Measurements from ENCODE around the gene GMPPA.

GMPPA gene

DNA sequence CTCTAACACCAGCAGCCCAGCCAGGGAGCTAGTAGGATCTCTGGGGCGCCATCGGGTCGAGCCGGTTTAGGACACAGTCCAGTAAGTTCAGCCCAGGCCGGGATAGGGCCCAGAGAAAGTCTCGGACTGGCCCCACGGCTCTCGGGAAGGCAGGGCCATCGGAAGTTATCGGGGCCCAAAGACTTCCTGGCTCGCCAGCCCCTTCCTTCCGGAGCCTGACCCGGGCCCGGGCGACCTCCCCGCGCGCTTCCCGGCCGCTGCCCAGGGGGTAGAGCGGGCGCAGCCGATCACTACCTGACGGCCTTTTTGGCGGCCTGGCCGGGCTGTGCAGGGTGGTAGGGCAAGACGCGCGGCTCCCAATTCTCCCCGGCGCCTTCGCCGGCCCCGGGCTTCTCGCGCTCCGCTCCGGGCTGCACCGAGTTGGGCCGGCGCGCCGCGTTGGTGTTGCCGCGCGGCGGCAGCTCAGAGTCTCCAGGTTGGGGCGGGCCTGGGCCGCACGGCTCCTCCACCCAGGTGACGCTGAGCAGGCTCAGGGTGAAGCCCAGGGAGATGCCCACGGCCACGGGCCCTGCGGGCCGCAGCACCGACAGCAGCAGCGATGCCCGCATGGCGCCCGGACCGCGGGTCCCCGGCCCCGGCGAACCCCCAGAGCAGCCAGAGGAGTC lies 44.4 kb downstream of the GMPPA start:
- H3K4me3 ChIP-seq (ENCODE audit: extremely low read depth, insufficient read depth, low read length, poor library complexity, severe bottlenecking), result peak overlapping the region; percentile 72
- H3K36me3 ChIP-seq (ENCODE audit: control insufficient read depth, insufficient read depth, low read length), result peaks cover 30% of the 10 kb centered on the region
- WGBS, 2 experiments (ENCODE audit: insufficient coverage in 2 of 2), result 0 to 1% methylated on average over 65 of the region's 66 CpGs
- H3K4me1 ChIP-seq (ENCODE audit: control insufficient read depth, insufficient read depth, low read length, poor library complexity, severe bottlenecking), result peaks cover 24% of the 10 kb centered on the region
- peak overlapping the region; percentile 43 for H3K27ac ChIP-seq (ENCODE audit: low read depth, low read length, severe bottlenecking)
- H3K9me3 ChIP-seq (ENCODE audit: control insufficient read depth, low read length), result no peaks in the 10 kb centered on the region

DNA sequence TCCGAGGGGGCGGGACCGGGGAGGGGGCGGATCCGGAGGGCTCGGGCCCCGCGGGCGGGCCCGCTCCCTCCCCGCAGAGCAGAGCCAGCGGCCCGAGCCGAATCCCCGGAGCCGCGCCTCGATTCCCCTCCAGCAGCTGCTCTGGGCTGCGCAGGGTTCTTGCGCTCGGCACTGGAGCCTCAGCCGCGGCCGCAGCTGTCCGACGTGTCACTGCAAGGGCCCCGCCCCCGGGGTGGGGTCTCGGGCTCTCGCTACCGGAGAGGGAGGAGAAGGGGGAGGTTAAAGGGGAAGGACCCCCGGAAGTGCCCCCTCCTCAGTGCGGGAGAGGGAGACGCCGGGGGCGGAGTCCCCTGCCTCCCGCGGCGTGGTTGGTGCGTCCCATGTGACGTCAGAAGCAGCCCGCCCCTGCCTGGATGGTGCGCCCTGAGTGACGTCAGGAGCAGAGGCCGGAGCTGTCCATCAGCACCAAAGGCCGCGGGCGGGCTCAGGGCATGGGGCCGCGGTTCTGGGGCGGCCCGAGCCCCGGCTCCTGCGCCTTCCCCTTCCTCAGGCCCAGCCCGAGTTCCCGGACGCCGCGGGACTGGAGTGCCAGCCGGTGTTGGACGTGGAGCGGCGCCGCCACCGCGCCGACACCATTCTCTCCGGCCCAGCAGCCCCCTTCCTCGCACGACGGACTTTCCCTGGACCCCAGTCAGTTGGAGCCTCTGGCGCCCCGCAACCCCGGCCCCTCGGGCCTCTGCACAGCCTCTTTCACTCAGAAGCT lies 45.1 kb downstream of the GMPPA start, which contains the start of the genes CHPF and TMEM198:
Gene CHPF (minus strand): TSS at position 214 of the 763 bp plus-strand sequence. CDS start 271 bp downstream, outside the sequence.
Gene TMEM198 (plus strand): TSS at position 433 of the 763 bp plus-strand sequence. CDS start 700 bp downstream, outside the sequence.
- peaks cover 17% of the 10 kb centered on the region for H3K4me1 ChIP-seq (ENCODE audit: control insufficient read depth, insufficient read depth, low read length, poor library complexity, severe bottlenecking)
- 0 to 1% methylated on average over 50 to 65 of the region's 75 CpGs for WGBS, 2 experiments (ENCODE audit: insufficient coverage in 2 of 2)
- no peaks in the 10 kb centered on the region for H3K9me3 ChIP-seq (ENCODE audit: control insufficient read depth, low read length)
- peaks cover 26% of the 10 kb centered on the region for H3K36me3 ChIP-seq (ENCODE audit: control insufficient read depth, insufficient read depth, low read length)
- H3K4me3 ChIP-seq (ENCODE audit: extremely low read depth, insufficient read depth, low read length, poor library complexity, severe bottlenecking), result peak within 1 kb of the TSS; percentile 72
- H3K27ac ChIP-seq (ENCODE audit: low read depth, low read length, severe bottlenecking), result peak within 1 kb of the TSS; percentile 43

DNA sequence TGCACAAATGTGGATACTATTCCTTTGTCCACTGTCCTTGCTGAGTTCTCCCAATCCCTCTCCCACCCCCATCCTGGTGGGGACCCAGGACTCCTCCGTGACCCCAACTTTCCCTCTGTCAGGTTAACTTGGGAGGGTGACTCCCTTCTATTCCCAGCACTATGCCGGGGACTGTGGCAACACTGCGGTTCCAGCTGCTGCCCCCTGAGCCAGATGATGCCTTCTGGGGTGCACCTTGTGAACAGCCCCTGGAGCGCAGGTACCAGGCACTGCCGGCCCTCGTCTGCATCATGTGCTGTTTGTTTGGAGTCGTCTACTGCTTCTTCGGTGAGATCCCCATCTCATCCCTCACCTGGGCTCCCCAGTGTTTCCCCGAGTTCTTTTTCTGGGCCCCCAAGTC lies 45.9 kb downstream of the GMPPA start:
- Histone ChIP-seq H3K4me3 (ENCODE audit: extremely low read depth, insufficient read depth, low read length, poor library complexity, severe bottlenecking) (peak overlapping the region; percentile 72), H3K9me3 (ENCODE audit: control insufficient read depth, low read length) (no peaks in the 10 kb centered on the region), H3K27ac (ENCODE audit: low read depth, low read length, severe bottlenecking) (no peak overlapping the region), H3K36me3 (ENCODE audit: control insufficient read depth, insufficient read depth, low read length) (peaks cover 18% of the 10 kb centered on the region), H3K4me1 (ENCODE audit: control insufficient read depth, insufficient read depth, low read length, poor library complexity, severe bottlenecking) (peaks cover 10% of the 10 kb centered on the region)
- 70 to 73% methylated on average over 7 to 9 of the region's 9 CpGs for WGBS, 2 experiments (ENCODE audit: insufficient coverage in 2 of 2)

- Histone ChIP-seq H3K4me3 (ENCODE audit: extremely low read depth, insufficient read depth, low read length, poor library complexity, severe bottlenecking) (no peak overlapping the region), H3K36me3 (ENCODE audit: control insufficient read depth, insufficient read depth, low read length) (peaks cover 10% of the 10 kb centered on the region), H3K9me3 (ENCODE audit: control insufficient read depth, low read length) (no peaks in the 10 kb centered on the region), H3K27ac (ENCODE audit: low read depth, low read length, severe bottlenecking) (no peak overlapping the region), H3K4me1 (ENCODE audit: control insufficient read depth, insufficient read depth, low read length, poor library complexity, severe bottlenecking) (peaks cover 10% of the 10 kb centered on the region)
- WGBS, 2 experiments (ENCODE audit: insufficient coverage in 2 of 2), result 86 to 91% methylated on average over 2 of the region's 3 CpGs
These were observed 46.7 kb downstream of the GMPPA start for GRCh38 chr2:219545295-219545942.

DNA sequence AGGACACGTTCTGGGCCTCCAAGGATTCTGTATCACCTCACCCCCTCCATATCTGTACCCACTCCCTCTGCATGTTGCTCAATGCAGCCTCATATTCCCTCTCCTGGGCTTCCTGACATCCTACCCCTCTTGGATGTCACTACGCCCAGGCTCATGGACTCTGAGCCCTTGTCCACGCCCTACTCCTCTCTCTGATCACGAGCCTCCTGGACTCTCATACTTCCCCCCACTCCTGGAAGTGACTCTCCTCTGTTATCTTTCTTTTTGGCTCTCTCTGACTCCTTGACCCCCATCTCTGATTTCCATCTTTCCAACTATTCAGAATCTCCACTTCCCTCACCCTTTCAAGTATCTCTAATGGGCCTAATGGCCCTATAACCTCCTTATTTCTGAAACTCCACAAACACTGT lies 47.3 kb downstream of the GMPPA start:
- no peak overlapping the region for H3K4me3 ChIP-seq (ENCODE audit: extremely low read depth, insufficient read depth, low read length, poor library complexity, severe bottlenecking)
- H3K36me3 ChIP-seq (ENCODE audit: control insufficient read depth, insufficient read depth, low read length), result peaks cover 5% of the 10 kb centered on the region
- no peak overlapping the region for H3K27ac ChIP-seq (ENCODE audit: low read depth, low read length, severe bottlenecking)
- peaks cover 10% of the 10 kb centered on the region for H3K4me1 ChIP-seq (ENCODE audit: control insufficient read depth, insufficient read depth, low read length, poor library complexity, severe bottlenecking)
- H3K9me3 ChIP-seq (ENCODE audit: control insufficient read depth, low read length), result no peaks in the 10 kb centered on the region
- 80 to 86% methylated on average over 4 of the region's 4 CpGs for WGBS, 2 experiments (ENCODE audit: insufficient coverage in 2 of 2)

DNA sequence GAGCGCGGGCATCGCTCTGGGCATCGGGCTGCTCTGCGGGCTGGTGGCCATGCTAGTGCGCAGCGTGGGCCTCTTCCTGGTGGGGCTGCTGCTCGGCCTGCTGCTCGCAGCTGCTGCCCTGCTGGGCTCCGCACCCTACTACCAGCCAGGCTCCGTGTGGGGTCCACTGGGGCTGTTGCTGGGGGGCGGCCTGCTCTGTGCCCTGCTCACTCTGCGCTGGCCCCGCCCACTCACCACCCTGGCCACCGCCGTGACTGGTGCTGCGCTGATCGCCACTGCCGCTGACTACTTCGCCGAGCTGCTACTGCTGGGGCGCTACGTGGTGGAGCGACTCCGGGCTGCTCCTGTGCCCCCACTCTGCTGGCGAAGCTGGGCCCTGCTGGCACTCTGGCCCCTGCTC lies 48.9 kb downstream of the GMPPA start:
- WGBS, 2 experiments (ENCODE audit: insufficient coverage in 2 of 2), result 95 to 96% methylated on average over 26 of the region's 26 CpGs
- Histone ChIP-seq H3K27ac (ENCODE audit: low read depth, low read length, severe bottlenecking) (no peak overlapping the region), H3K4me3 (ENCODE audit: extremely low read depth, insufficient read depth, low read length, poor library complexity, severe bottlenecking) (no peak overlapping the region), H3K4me1 (ENCODE audit: control insufficient read depth, insufficient read depth, low read length, poor library complexity, severe bottlenecking) (peaks cover 5% of the 10 kb centered on the region), H3K36me3 (ENCODE audit: control insufficient read depth, insufficient read depth, low read length) (no peaks in the 10 kb centered on the region), H3K9me3 (ENCODE audit: control insufficient read depth, low read length) (no peaks in the 10 kb centered on the region)

DNA sequence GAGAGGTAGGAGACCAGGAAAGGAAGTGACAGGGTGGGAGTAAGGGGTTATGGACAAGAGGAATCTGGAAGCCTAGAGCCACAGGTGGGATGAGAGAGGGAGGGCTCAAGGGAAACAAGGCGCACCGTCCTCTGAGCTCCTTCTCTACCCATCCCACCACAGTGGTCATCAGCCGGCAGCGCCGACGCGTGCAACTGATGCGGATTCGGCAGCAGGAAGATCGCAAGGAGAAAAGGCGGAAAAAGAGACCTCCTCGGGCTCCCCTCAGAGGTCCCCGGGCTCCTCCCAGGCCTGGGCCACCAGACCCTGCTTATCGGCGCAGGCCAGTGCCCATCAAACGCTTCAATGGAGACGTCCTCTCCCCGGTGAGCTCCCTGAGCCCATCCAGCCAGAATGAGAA lies 50.3 kb downstream of the GMPPA start:
- Histone ChIP-seq H3K4me3 (ENCODE audit: extremely low read depth, insufficient read depth, low read length, poor library complexity, severe bottlenecking) (no peak overlapping the region), H3K9me3 (ENCODE audit: control insufficient read depth, low read length) (no peaks in the 10 kb centered on the region), H3K36me3 (ENCODE audit: control insufficient read depth, insufficient read depth, low read length) (no peaks in the 10 kb centered on the region), H3K4me1 (ENCODE audit: control insufficient read depth, insufficient read depth, low read length, poor library complexity, severe bottlenecking) (peaks cover 4% of the 10 kb centered on the region), H3K27ac (ENCODE audit: low read depth, low read length, severe bottlenecking) (no peak overlapping the region)
- WGBS, 2 experiments (ENCODE audit: insufficient coverage in 2 of 2), result 95 to 96% methylated on average over 10 to 16 of the region's 18 CpGs

DNA sequence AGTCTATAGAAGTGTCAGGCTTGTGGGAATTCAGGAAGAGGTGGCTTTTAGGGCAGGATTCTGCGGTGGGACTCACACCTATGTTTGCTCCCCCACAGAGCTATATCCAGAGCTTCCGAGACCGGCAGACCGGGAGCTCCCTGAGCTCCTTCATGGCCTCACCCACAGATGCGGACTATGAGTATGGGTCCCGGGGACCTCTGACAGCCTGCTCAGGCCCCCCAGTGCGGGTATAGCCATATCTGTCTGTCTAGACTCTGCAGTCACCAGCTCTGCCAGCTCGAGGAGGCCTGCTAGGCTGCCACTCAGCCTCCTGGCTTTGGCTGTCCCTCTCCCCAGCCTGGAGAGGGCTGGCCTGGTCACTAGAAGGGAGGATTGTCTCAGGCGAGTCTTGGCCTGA lies 50.9 kb downstream of the GMPPA start:
- no peak overlapping the region for H3K4me3 ChIP-seq (ENCODE audit: extremely low read depth, insufficient read depth, low read length, poor library complexity, severe bottlenecking)
- 90 to 92% methylated on average over 6 to 8 of the region's 9 CpGs for WGBS, 2 experiments (ENCODE audit: insufficient coverage in 2 of 2)
- H3K36me3 ChIP-seq (ENCODE audit: control insufficient read depth, insufficient read depth, low read length), result no peaks in the 10 kb centered on the region
- no peak overlapping the region for H3K27ac ChIP-seq (ENCODE audit: low read depth, low read length, severe bottlenecking)
- H3K9me3 ChIP-seq (ENCODE audit: control insufficient read depth, low read length), result no peaks in the 10 kb centered on the region
- H3K4me1 ChIP-seq (ENCODE audit: control insufficient read depth, insufficient read depth, low read length, poor library complexity, severe bottlenecking), result no peaks in the 10 kb centered on the region

GRCh38 chr2:219551441-219552381 lies 53.0 kb downstream of the GMPPA start:
- 1 to 4% methylated on average over 24 to 30 of the region's 54 CpGs for WGBS, 2 experiments (ENCODE audit: insufficient coverage in 2 of 2)

More at GRCh38 chr2:219551441-219552381, 53.0 kb downstream of the GMPPA start:
- H3K4me1 ChIP-seq (ENCODE audit: control insufficient read depth, insufficient read depth, low read length, poor library complexity, severe bottlenecking), result no peaks in the 10 kb centered on the region
- H3K27ac ChIP-seq (ENCODE audit: low read depth, low read length, severe bottlenecking), result no peak overlapping the region
- H3K36me3 ChIP-seq (ENCODE audit: control insufficient read depth, insufficient read depth, low read length), result no peaks in the 10 kb centered on the region
- H3K9me3 ChIP-seq (ENCODE audit: control insufficient read depth, low read length), result no peaks in the 10 kb centered on the region
- peak overlapping the region; percentile 61 for H3K4me3 ChIP-seq (ENCODE audit: extremely low read depth, insufficient read depth, low read length, poor library complexity, severe bottlenecking)
